GM12875 (cell line): Measurements from ENCODE around the gene ADGRV1.

Experiments used
- H3K4me3 ChIP-seq: one replicate; pipeline ENCODE4 v1.5.1; 2011; ENCODE audit warnings: low read depth, low read length, control low read depth
- CTCF ChIP-seq: IDR thresholded peaks from 2 replicates; pipeline ENCODE4 v1.5.1; 2011; ENCODE audit warnings: low read depth, mild to moderate bottlenecking, control low read depth, inconsistent platforms, low read length, moderate library complexity, borderline replicate concordance; ENCODE audit not compliant: insufficient read depth

Gene ADGRV1

GRCh38 chr5:90956511-90957097 is 398.0 kb downstream of the ADGRV1 start:
- TF ChIP-seq CTCF: no peak

GRCh38 chr5:90957906-90958305 is 399.3 kb downstream of the ADGRV1 start:
- H3K4me3 ChIP-seq: no peak overlapping the region
- no peak for TF ChIP-seq CTCF

More at GRCh38 chr5:90956511-90957097, 398.0 kb downstream of the ADGRV1 start:
- H3K4me3 ChIP-seq: no peak overlapping the region

GRCh38 chr5:90959262-90959661 is 400.7 kb downstream of the ADGRV1 start:
- TF ChIP-seq CTCF: no peak
- H3K4me3 ChIP-seq: no peak overlapping the region

GRCh38 chr5:90962481-90962880 is 403.9 kb downstream of the ADGRV1 start:
- no peak for TF ChIP-seq CTCF
- H3K4me3 ChIP-seq: no peak overlapping the region

GRCh38 chr5:90965110-90965685 is 406.6 kb downstream of the ADGRV1 start:
- H3K4me3 ChIP-seq: no peak overlapping the region
- TF ChIP-seq CTCF: no peak

- no peak overlapping the region for H3K4me3 ChIP-seq
- no peak for TF ChIP-seq CTCF
These were observed 408.8 kb downstream of the ADGRV1 start for GRCh38 chr5:90967443-90967842.

- H3K4me3 ChIP-seq: no peak overlapping the region
- no peak for TF ChIP-seq CTCF
These were observed 409.3 kb downstream of the ADGRV1 start for GRCh38 chr5:90967851-90968250.
